Panc1 (cell line): ENCODE results near the gene MECR. TPM values are rescaled to one million over a fixed set of nuclear protein-coding genes. Genes with fewer than 3 reads are reported as not detected.
A peak's percentile ranks its signal among the peaks of the same experiment; 100 is the strongest.

Experiments
- ATAC-seq: fragments of 200-7000 bp; cut with Tn5 transposase; 2 replicates; pipeline ENCODE4 v1.9.1; 2020; ENCODE audit warnings: mild to moderate bottlenecking, moderate library complexity
- BruUV-seq: library from RNA; stranded (reverse); fragments of 400-500 nt; replicated peaks from 2 replicates; lab custom pipeline; 2021; lab: Mats Ljungman, UMichigan
- CTCF ChIA-PET: fragments of 300-600 bp; sonication (Branson Sonifier 250); formaldehyde crosslinking; loops from one replicate; lab custom pipeline; 2022; ENCODE audit warnings: antibody characterized with exemption; lab: Charles Lee
- POLR2A ChIA-PET: fragments of 300-600 bp; sonication (Branson Sonifier 250); formaldehyde crosslinking; loops from one replicate; lab custom pipeline; 2022; ENCODE audit warnings: antibody characterized with exemption; lab: Charles Lee
- DNase-seq: peaks from one replicate; pipeline ENCODE4 v3.0.0-alpha.2; 2010; ENCODE audit warnings: low read depth, low spot score
- H3K27ac ChIP-seq: 2 replicates; pipeline ENCODE4 v1.5.1; 2011; ENCODE audit warnings: mild to moderate bottlenecking, low read length, inconsistent platforms
- H3K27me3 ChIP-seq: fragments of 200-500 bp; sonication (Bioruptor generic); 2 replicates; pipeline ENCODE4 v1.6.0; 2014; ENCODE audit warnings: low read length, inconsistent platforms; ENCODE audit not compliant: control insufficient read depth, insufficient read depth
- H3K36me3 ChIP-seq: fragments of 200-500 bp; sonication (Bioruptor generic); 2 replicates; pipeline ENCODE4 v1.5.1; 2014; ENCODE audit warnings: inconsistent platforms, mild to moderate bottlenecking, low read length, moderate library complexity; ENCODE audit not compliant: control insufficient read depth, insufficient read depth
- H3K4me1 ChIP-seq: 2 replicates; pipeline ENCODE4 v1.5.1; 2011; ENCODE audit warnings: inconsistent platforms, mild to moderate bottlenecking, low read length, moderate library complexity; ENCODE audit not compliant: control insufficient read depth, insufficient read depth
- H3K4me3 ChIP-seq, 2 experiments: 2 replicates each; pipeline ENCODE4 v1.5.1; 2011 to 2012; ENCODE audit warnings: low read depth in 2 of 2, low read length in 2 of 2, mild to moderate bottlenecking in 2 of 2, inconsistent platforms in 1 of 2, moderate library complexity in 1 of 2
- H3K9me3 ChIP-seq: fragments of 200-500 bp; sonication (Bioruptor generic); 2 replicates; pipeline ENCODE4 v1.5.1; 2014; ENCODE audit warnings: low read depth, mild to moderate bottlenecking, inconsistent platforms, low read length, moderate library complexity; ENCODE audit not compliant: control insufficient read depth, insufficient read depth
- POLR2AphosphoS5 ChIP-seq: IDR thresholded peaks from 2 replicates; pipeline ENCODE4 v1.6.1; 2012; ENCODE audit warnings: mild to moderate bottlenecking, low read depth, low read length, moderate library complexity
- SIN3A ChIP-seq: IDR thresholded peaks from 2 replicates; pipeline ENCODE4 v1.6.1; 2012; ENCODE audit warnings: low read depth, mild to moderate bottlenecking, low read length, moderate library complexity, borderline replicate concordance; ENCODE audit not compliant: insufficient read depth
- TCF7L2 ChIP-seq: IDR thresholded peaks from 2 replicates; pipeline ENCODE4 v1.6.1; 2011; ENCODE audit warnings: mild to moderate bottlenecking, low read depth, low read length, inconsistent platforms
- in situ Hi-C: cut with HindIII; loops from 2 replicates; pipeline ENCODE4 v1.10.0; 2016; ENCODE audit warnings: low sequenced_read_pairs, low pct_unique_long_range_greater_than_20kb
- intact Hi-C: fragments of 100-400 bp; cut with micrococcal nuclease; formaldehyde crosslinking; loops from one replicate; pipeline ENCODE4 v1.10.0; 2022; ENCODE audit not compliant: unreplicated experiment
- total RNA-seq: library from RNA; stranded (reverse); gene quantifications from one replicate; pipeline ENCODE4 v1.2.1, GENCODE V29; 2021; ENCODE audit not compliant: unreplicated experiment
- TF ChIP-seq, protein P1 (sequence below), 2 experiments: IDR thresholded peaks; 2 replicates each; pipeline ENCODE4 v1.6.1; 2011 to 2012; ENCODE audit warnings: low read depth in 2 of 2, control low read depth in 1 of 2, low read length in 1 of 2, mild to moderate bottlenecking in 1 of 2, moderate library complexity in 1 of 2; ENCODE audit not compliant: insufficient read depth in 1 of 2
- TF ChIP-seq, protein P2 (sequence below): fragments of 450-650 bp; IDR thresholded peaks from 2 replicates; pipeline ENCODE4 v1.5.1; 2017; ENCODE audit warnings: mild to moderate bottlenecking

The MECR gene
- total RNA-seq, 1 experiment from 2014 or later = 25.7 TPM

DNA sequence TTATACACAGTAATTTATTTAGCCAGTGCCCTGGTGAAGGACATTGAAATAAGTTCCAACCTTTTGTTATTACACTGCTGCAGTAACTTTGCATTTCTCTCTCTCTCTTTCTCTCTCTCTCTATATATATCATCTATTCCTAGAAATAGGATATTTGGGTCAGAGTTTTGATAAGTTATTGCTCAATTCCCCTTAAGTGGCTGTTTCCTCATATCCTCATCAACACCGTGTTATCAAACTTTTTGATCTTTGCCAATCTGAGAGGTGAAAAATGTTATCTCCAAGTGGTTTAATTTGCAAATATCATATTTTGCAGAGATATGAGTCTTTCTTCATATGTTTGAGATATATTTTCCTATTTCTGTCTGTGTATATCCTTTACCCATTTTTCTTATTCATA lies 47.4 kb downstream of the MECR start:
- ChIA-PET CTCF (no interaction called here), POLR2A (interaction anchor here (0.6 to 0.7 kb wide), 2 partner anchors 13 to 390 kb away, joined by 3 to 5 read pairs; no protein-coding TSS in a partner anchor)
- Histone ChIP-seq H3K27ac (peak overlapping the region; percentile 99; the same call in 1 of the 2 replicates), H3K27me3 (no peaks in the 10 kb centered on the region), H3K9me3 (no peaks in the 10 kb centered on the region), H3K4me1 (peaks cover 12% of the 10 kb centered on the region), H3K36me3 (peaks cover 8% of the 10 kb centered on the region), H3K4me3 (no peak overlapping the region)
- TF ChIP-seq, protein P1, sequence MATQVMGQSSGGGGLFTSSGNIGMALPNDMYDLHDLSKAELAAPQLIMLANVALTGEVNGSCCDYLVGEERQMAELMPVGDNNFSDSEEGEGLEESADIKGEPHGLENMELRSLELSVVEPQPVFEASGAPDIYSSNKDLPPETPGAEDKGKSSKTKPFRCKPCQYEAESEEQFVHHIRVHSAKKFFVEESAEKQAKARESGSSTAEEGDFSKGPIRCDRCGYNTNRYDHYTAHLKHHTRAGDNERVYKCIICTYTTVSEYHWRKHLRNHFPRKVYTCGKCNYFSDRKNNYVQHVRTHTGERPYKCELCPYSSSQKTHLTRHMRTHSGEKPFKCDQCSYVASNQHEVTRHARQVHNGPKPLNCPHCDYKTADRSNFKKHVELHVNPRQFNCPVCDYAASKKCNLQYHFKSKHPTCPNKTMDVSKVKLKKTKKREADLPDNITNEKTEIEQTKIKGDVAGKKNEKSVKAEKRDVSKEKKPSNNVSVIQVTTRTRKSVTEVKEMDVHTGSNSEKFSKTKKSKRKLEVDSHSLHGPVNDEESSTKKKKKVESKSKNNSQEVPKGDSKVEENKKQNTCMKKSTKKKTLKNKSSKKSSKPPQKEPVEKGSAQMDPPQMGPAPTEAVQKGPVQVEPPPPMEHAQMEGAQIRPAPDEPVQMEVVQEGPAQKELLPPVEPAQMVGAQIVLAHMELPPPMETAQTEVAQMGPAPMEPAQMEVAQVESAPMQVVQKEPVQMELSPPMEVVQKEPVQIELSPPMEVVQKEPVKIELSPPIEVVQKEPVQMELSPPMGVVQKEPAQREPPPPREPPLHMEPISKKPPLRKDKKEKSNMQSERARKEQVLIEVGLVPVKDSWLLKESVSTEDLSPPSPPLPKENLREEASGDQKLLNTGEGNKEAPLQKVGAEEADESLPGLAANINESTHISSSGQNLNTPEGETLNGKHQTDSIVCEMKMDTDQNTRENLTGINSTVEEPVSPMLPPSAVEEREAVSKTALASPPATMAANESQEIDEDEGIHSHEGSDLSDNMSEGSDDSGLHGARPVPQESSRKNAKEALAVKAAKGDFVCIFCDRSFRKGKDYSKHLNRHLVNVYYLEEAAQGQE (IDR thresholded peaks at IDR 0.05; ENCODE audit: insufficient read depth in 1 of 2, low read depth in 2 of 2, low read length in 1 of 2) = no peak
- no peak for TF ChIP-seq SIN3A
- TF ChIP-seq, protein P2, sequence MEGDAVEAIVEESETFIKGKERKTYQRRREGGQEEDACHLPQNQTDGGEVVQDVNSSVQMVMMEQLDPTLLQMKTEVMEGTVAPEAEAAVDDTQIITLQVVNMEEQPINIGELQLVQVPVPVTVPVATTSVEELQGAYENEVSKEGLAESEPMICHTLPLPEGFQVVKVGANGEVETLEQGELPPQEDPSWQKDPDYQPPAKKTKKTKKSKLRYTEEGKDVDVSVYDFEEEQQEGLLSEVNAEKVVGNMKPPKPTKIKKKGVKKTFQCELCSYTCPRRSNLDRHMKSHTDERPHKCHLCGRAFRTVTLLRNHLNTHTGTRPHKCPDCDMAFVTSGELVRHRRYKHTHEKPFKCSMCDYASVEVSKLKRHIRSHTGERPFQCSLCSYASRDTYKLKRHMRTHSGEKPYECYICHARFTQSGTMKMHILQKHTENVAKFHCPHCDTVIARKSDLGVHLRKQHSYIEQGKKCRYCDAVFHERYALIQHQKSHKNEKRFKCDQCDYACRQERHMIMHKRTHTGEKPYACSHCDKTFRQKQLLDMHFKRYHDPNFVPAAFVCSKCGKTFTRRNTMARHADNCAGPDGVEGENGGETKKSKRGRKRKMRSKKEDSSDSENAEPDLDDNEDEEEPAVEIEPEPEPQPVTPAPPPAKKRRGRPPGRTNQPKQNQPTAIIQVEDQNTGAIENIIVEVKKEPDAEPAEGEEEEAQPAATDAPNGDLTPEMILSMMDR = no peak
- no peak for TF ChIP-seq POLR2AphosphoS5
- TF ChIP-seq TCF7L2 = no peak
- no TSS peak for BruUV-seq
- in situ Hi-C loops (no loop called here), intact Hi-C loops (no loop called here)
- DNase-seq (no peak), ATAC-seq (no peak)

DNA sequence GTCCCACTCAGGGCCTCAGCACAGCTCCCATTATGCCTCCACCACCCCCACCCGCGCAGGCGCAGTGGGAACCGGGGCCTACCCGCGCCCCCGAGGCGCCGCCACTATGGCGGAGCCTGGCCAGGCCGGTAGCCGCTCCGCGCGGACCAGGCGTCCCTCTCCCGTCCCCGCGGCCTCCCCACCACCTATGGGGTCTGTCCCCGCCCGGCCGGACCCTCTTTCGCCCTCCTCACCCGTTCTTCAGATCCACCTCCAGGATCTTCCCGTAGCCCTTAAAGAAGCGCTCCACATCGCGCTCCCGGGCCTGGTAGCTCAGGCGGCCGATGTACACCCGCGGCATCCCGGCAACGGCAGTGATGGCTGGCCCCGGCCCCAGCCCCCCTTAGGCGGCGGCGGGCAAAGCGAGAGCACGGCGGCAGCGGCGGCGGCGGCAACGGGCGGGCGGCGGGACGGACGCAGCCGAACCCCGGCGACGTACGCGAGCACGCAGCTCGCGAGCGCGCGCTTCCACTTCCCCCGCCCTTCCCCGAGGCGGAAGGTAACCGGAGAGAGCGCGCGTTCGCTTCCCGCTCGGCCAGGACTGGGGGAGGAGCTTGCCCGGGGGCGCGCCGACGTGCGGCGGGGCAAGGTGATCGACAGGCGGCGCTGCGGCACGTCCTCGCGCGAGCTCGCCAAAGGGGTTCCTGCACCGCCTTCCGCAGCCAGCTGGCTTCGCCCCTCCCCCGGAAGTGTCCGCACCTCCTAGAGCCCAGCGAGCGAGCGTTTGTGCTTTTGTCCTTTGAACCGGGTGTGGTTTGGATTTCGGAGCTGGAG lies 49.1 kb downstream of the MECR start, which contains the start of gene SRSF4:
Gene SRSF4, minus strand, starts transcription at position 488 of the 813 bp plus-strand sequence. Its CDS starts 148 bp downstream, at position 340.
- intact Hi-C loops (no loop called here), in situ Hi-C loops (no loop called here)
- ATAC-seq (peak; percentile 95), DNase-seq (peak; percentile 94)
- Histone ChIP-seq H3K4me3 (peak within 1 kb of the TSS; percentile 77 to 99), H3K27me3 (no peaks in the 10 kb centered on the region), H3K27ac (peak within 1 kb of the TSS; percentile 99), H3K36me3 (peaks cover 8% of the 10 kb centered on the region), H3K4me1 (peaks cover 12% of the 10 kb centered on the region), H3K9me3 (no peaks in the 10 kb centered on the region)
- POLR2A ChIA-PET = interaction anchor here (0.6 to 1.6 kb wide), 10 partner anchors 11 to 1130 kb away, joined by 3 to 9 read pairs (median 4); partner anchors contain the start of gene RNU11
- TF ChIP-seq POLR2AphosphoS5 = peak; percentile 50
- TF ChIP-seq, protein P2 = peak; percentile 89
- no peak for TF ChIP-seq SIN3A
- TF ChIP-seq, protein P1 (IDR thresholded peaks at IDR 0.05; ENCODE audit: insufficient read depth in 1 of 2, low read depth in 2 of 2, low read length in 1 of 2) = no peak
- TF ChIP-seq TCF7L2 = no peak
- BruUV-seq = no TSS peak
- CTCF ChIA-PET = interaction anchor here (0.6 to 1.5 kb wide), 8 partner anchors 16 to 1599 kb away, joined by 3 to 6 read pairs (median 4); partner anchors contain the start of gene TMEM200B
